H9 (cell line): ENCODE measurements around the gene MYO18B. TPM values are rescaled to one million over a fixed set of nuclear protein-coding genes. Genes with fewer than 3 reads are reported as not detected.

Source experiments
- DNase-seq: peaks from one replicate; pipeline ENCODE4 v3.0.0-alpha.2; 2017
- H2AFZ ChIP-seq: one replicate; pipeline ENCODE4 v1.6.1; 2013; ENCODE audit warnings: mild to moderate bottlenecking, low read length, control low read depth, moderate library complexity
- H2AK5ac ChIP-seq: 2 replicates; pipeline ENCODE4 v1.6.1; 2013; ENCODE audit warnings: low read length, control low read depth, mixed read lengths; ENCODE audit not compliant: insufficient read length
- H2BK120ac ChIP-seq: one replicate; pipeline ENCODE4 v1.6.1; 2013; ENCODE audit warnings: low read depth, mild to moderate bottlenecking, low read length, control low read depth, inconsistent platforms; ENCODE audit not compliant: poor library complexity, severe bottlenecking
- H2BK12ac ChIP-seq: 2 replicates; pipeline ENCODE4 v1.6.1; 2013; ENCODE audit warnings: low read length, control low read depth, mixed read lengths, low read depth; ENCODE audit not compliant: insufficient read length
- H2BK15ac ChIP-seq: 2 replicates; pipeline ENCODE4 v1.6.1; 2013; ENCODE audit warnings: low read depth, low read length, control low read depth
- H2BK20ac ChIP-seq: one replicate; pipeline ENCODE4 v1.6.1; 2013; ENCODE audit warnings: low read depth, mild to moderate bottlenecking, low read length, control low read depth, inconsistent platforms; ENCODE audit not compliant: poor library complexity, severe bottlenecking
- H2BK5ac ChIP-seq: 2 replicates; pipeline ENCODE4 v1.6.1; 2013; ENCODE audit warnings: low read length, control low read depth, mixed read lengths; ENCODE audit not compliant: insufficient read length
- H3K14ac ChIP-seq: 2 replicates; pipeline ENCODE4 v1.6.1; 2013; ENCODE audit warnings: low read length, control low read depth; ENCODE audit not compliant: insufficient read depth
- H3K18ac ChIP-seq: 2 replicates; pipeline ENCODE4 v1.6.1; 2013; ENCODE audit warnings: low read depth, mild to moderate bottlenecking, mixed read lengths, low read length, control low read depth; ENCODE audit not compliant: insufficient read length
- H3K23ac ChIP-seq: 2 replicates; pipeline ENCODE4 v1.6.1; 2013; ENCODE audit warnings: low read length, control low read depth, mixed read lengths, low read depth; ENCODE audit not compliant: insufficient read length
- H3K23me2 ChIP-seq: 2 replicates; pipeline ENCODE4 v1.6.1; 2013; ENCODE audit warnings: low read depth, mild to moderate bottlenecking, mixed read lengths, low read length, control low read depth; ENCODE audit not compliant: insufficient read length, poor library complexity, severe bottlenecking
- H3K27ac ChIP-seq: 2 replicates; pipeline ENCODE4 v1.5.1; 2013; ENCODE audit warnings: low read length, control low read depth, mixed read lengths, low read depth; ENCODE audit not compliant: insufficient read length
- H3K27me3 ChIP-seq: 2 replicates; pipeline ENCODE4 v1.6.1; 2013; ENCODE audit warnings: low read length, control low read depth, inconsistent platforms; ENCODE audit not compliant: insufficient read depth
- H3K4ac ChIP-seq: 2 replicates; pipeline ENCODE4 v1.6.1; 2013; ENCODE audit warnings: low read depth, mild to moderate bottlenecking, control low read depth, inconsistent platforms, low read length, moderate library complexity
- H3K4me1 ChIP-seq: 2 replicates; pipeline ENCODE4 v1.6.1; 2013; ENCODE audit warnings: low read length, control low read depth, inconsistent platforms; ENCODE audit not compliant: insufficient read depth
- H3K4me2 ChIP-seq: 2 replicates; pipeline ENCODE4 v1.6.1; 2013; ENCODE audit warnings: low read length, control low read depth, mixed read lengths; ENCODE audit not compliant: insufficient read length, insufficient read depth
- H3K56ac ChIP-seq: 2 replicates; pipeline ENCODE4 v1.6.1; 2013; ENCODE audit warnings: low read depth, mild to moderate bottlenecking, mixed read lengths, low read length, control low read depth; ENCODE audit not compliant: insufficient read length
- H3K79me1 ChIP-seq: 2 replicates; pipeline ENCODE4 v1.6.1; 2013; ENCODE audit warnings: low read depth, mild to moderate bottlenecking, moderate library complexity, low read length, control low read depth, inconsistent platforms; ENCODE audit not compliant: insufficient read depth, poor library complexity, severe bottlenecking
- H3K79me2 ChIP-seq: 2 replicates; pipeline ENCODE4 v1.6.1; 2013; ENCODE audit warnings: low read length, control low read depth, inconsistent platforms; ENCODE audit not compliant: insufficient read depth
- H3K9ac ChIP-seq: 2 replicates; pipeline ENCODE4 v1.6.1; 2013; ENCODE audit warnings: low read length, control low read depth, mixed read lengths; ENCODE audit not compliant: insufficient read length; ENCODE audit errors: extremely low read depth
- H3K9me3 ChIP-seq: one replicate; pipeline ENCODE4 v1.6.1; 2013; ENCODE audit warnings: low read depth, low read length, inconsistent platforms; ENCODE audit not compliant: control insufficient read depth
- H3T11ph ChIP-seq: one replicate; pipeline ENCODE4 v1.6.1; 2013; ENCODE audit warnings: mild to moderate bottlenecking, low read length, control low read depth, inconsistent platforms
- H4K20me1 ChIP-seq: one replicate; pipeline ENCODE4 v1.6.1; 2013; ENCODE audit not compliant: control insufficient read depth, insufficient read length, insufficient read depth
- H4K5ac ChIP-seq: 2 replicates; pipeline ENCODE4 v1.6.1; 2013; ENCODE audit warnings: low read depth, mild to moderate bottlenecking, mixed read lengths, low read length, control low read depth; ENCODE audit not compliant: insufficient read length
- H4K8ac ChIP-seq: replicated peaks from 2 replicates; pipeline ENCODE4 v1.6.1; 2013; ENCODE audit warnings: low read length, control low read depth, mixed read lengths, low read depth; ENCODE audit not compliant: insufficient read length
- H4K91ac ChIP-seq: 2 replicates; pipeline ENCODE4 v1.6.1; 2013; ENCODE audit warnings: low read depth, mild to moderate bottlenecking, moderate library complexity, mixed read lengths, low read length, control low read depth; ENCODE audit not compliant: insufficient read length
- H3K27ac Mint-ChIP-seq, 3 experiments: 2 replicates in 2 of 3; 3 replicates in 1 of 3; pipeline ENCODE4 v1.8.0; 2020 to 2021; ENCODE audit warnings: mixed read lengths in 3 of 3, mild to moderate bottlenecking in 1 of 3, moderate library complexity in 1 of 3
- H3K27me3 Mint-ChIP-seq: 2 replicates; pipeline ENCODE4 v1.8.0; 2021; ENCODE audit warnings: low read depth, mild to moderate bottlenecking, moderate library complexity, mixed read lengths
- H3K36me3 Mint-ChIP-seq, 3 experiments: 2 replicates in 2 of 3; 3 replicates in 1 of 3; pipeline ENCODE4 v1.8.0; 2020 to 2021; ENCODE audit warnings: low read depth in 3 of 3, mixed read lengths in 3 of 3; ENCODE audit not compliant: insufficient read depth in 1 of 3
- H3K4me1 Mint-ChIP-seq, 2 experiments: 2 replicates each; pipeline ENCODE4 v1.8.0; 2020; ENCODE audit warnings: mixed read lengths in 2 of 2
- H3K4me3 Mint-ChIP-seq, 2 experiments: 2 replicates in 1 of 2; 3 replicates in 1 of 2; pipeline ENCODE4 v1.8.0; 2020 to 2021; ENCODE audit warnings: mild to moderate bottlenecking in 2 of 2, mixed read lengths in 2 of 2, moderate library complexity in 1 of 2
- H3K9me3 Mint-ChIP-seq, 2 experiments: 2 replicates in 1 of 2; 3 replicates in 1 of 2; pipeline ENCODE4 v1.8.0; 2020; ENCODE audit warnings: mild to moderate bottlenecking in 2 of 2, mixed read lengths in 2 of 2, moderate library complexity in 1 of 2
- WGBS: extraction: QIAGEN DNeasy Blood & Tissue Kit; methylation state at CpG from one replicate; pipeline ENCODE4 v1.1.7; 2013; ENCODE audit warnings: missing lambda C conversion rate, low lambda C conversion rate, mixed read lengths; ENCODE audit not compliant: insufficient read length; ENCODE audit errors: extremely low coverage; 5-methylcytosine and 5-hydroxymethylcytosine counted together
- total RNA-seq: library from RNA; stranded (reverse); gene quantifications from 2 replicates; pipeline ENCODE4 v1.2.1, GENCODE V29; 2021
- TF ChIP-seq, protein P1 (sequence below): fragments of 200-600 bp; sonication (generic); conservative IDR thresholded peaks from 3 replicates; pipeline ENCODE4 v1.8.0; 2021; ENCODE audit warnings: antibody characterized with exemption, mild to moderate bottlenecking

MYO18B gene
- total RNA-seq, 1 experiment from 2014 or later: 0.46 TPM

DNA sequence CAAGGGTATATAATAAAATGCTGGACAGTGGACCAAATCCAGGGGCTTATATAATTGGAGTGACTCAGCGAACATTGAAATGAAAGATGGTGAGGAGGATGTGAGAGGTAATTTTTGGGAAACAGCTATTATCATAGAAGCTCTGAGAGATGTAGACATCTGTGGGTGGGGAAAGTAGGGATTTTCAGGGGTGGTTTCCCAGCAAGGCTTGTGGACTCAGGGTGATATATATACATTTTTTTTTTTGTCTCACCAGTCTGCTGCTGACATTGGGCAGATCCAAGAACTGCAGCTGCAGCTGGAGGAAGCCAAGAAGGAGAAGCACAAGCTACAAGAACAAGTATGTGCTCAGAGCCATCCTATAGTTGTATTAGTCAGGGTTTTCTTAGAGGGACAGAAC, 208.1 kb downstream of the MYO18B start:
- Histone ChIP-seq H3K23ac (no peak overlapping the region), H2BK120ac (no peak overlapping the region), H3K9me3 (no peaks in the 10 kb centered on the region), H2AFZ (no peak overlapping the region), H3K9ac (no peak overlapping the region), H3K56ac (no peak overlapping the region), H2BK12ac (no peak overlapping the region), H2BK15ac (no peak overlapping the region), H4K91ac (no peak overlapping the region), H4K5ac (no peak overlapping the region), H3K4ac (no peak overlapping the region), H3K23me2 (no peaks in the 10 kb centered on the region), H3T11ph (no peak overlapping the region), H4K20me1 (no peaks in the 10 kb centered on the region), H2BK20ac (no peak overlapping the region), H2BK5ac (no peak overlapping the region), H3K18ac (no peak overlapping the region), H3K79me1 (no peaks in the 10 kb centered on the region), H3K79me2 (no peaks in the 10 kb centered on the region), H3K27me3 (no peaks in the 10 kb centered on the region), H2AK5ac (no peak overlapping the region), H3K14ac (no peak overlapping the region), H3K4me1 (no peaks in the 10 kb centered on the region), H3K27ac (no peak overlapping the region), H4K8ac (no peak overlapping the region), H3K4me2 (no peak overlapping the region)
- TF ChIP-seq, protein P1, sequence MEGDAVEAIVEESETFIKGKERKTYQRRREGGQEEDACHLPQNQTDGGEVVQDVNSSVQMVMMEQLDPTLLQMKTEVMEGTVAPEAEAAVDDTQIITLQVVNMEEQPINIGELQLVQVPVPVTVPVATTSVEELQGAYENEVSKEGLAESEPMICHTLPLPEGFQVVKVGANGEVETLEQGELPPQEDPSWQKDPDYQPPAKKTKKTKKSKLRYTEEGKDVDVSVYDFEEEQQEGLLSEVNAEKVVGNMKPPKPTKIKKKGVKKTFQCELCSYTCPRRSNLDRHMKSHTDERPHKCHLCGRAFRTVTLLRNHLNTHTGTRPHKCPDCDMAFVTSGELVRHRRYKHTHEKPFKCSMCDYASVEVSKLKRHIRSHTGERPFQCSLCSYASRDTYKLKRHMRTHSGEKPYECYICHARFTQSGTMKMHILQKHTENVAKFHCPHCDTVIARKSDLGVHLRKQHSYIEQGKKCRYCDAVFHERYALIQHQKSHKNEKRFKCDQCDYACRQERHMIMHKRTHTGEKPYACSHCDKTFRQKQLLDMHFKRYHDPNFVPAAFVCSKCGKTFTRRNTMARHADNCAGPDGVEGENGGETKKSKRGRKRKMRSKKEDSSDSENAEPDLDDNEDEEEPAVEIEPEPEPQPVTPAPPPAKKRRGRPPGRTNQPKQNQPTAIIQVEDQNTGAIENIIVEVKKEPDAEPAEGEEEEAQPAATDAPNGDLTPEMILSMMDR: no peak
- no CpG with 5 or more reads among the region's 1 CpG for WGBS
- Mint-ChIP-seq H3K36me3 (no peaks in the 10 kb centered on the region), H3K27me3 (peaks cover 15% of the 10 kb centered on the region), H3K4me1 (peaks cover 3 to 7% of the 10 kb centered on the region in 2 experiments; a peak in 3 of 4 replicates), H3K4me3 (no peak overlapping the region), H3K9me3 (no peaks in the 10 kb centered on the region), H3K27ac (no peak overlapping the region; a peak in 1 of 7 replicates)
- DNase-seq: no peak
